Peyer's patch (tissue), 4 donors: ENCODE data around the gene CCDC63. TPM values are rescaled to one million over a fixed set of nuclear protein-coding genes. Genes with fewer than 3 reads are reported as not detected.

Source experiments
- DNase-seq, 3 donors: peaks; one replicate each; pipeline ENCODE4 v3.0.0-alpha.2; 2017 to 2019
- H3K27ac ChIP-seq, 4 donors: fragments of 200-600 bp; sonication (generic); one replicate each; pipeline ENCODE4 v1.5.1; 2016 to 2019
- H3K27me3 ChIP-seq, 2 donors: fragments of 200-600 bp; sonication (generic); one replicate each; pipeline ENCODE4 v1.5.1; 2019
- H3K36me3 ChIP-seq, 3 donors: fragments of 200-600 bp; sonication (generic); one replicate each; pipeline ENCODE4 v1.5.1; 2016 to 2019
- H3K4me1 ChIP-seq, 4 donors: fragments of 200-600 bp; sonication (generic); one replicate each; pipeline ENCODE4 v1.5.1; 2016 to 2019
- H3K4me3 ChIP-seq, 4 donors: fragments of 200-600 bp; sonication (generic); 1 replicate in 3 of 4; 2 replicates in 1 of 4; pipeline ENCODE4 v1.5.1; 2016 to 2019; ENCODE audit warnings: mild to moderate bottlenecking in 1 of 4
- H3K9me3 ChIP-seq, 4 donors: fragments of 200-600 bp; sonication (generic); one replicate each; pipeline ENCODE4 v1.5.1; 2016 to 2019; ENCODE audit warnings: mild to moderate bottlenecking in 1 of 4
- CTCF ChIP-seq, 6 experiments: fragments of 450-650 bp in 4 of 6; fragments of 200-600 bp in 2 of 6; sonication (generic) in 1 of 6; IDR thresholded peaks; one replicate each; pipeline ENCODE4 v1.5.1; 2017 to 2019; ENCODE audit warnings: antibody characterized with exemption in 6 of 6, mild to moderate bottlenecking in 3 of 6, moderate library complexity in 1 of 6
- POLR2A ChIP-seq, 2 donors: fragments of 450-650 bp; IDR thresholded peaks; one replicate each; pipeline ENCODE4 v1.5.1; 2017; ENCODE audit warnings: antibody characterized with exemption in 2 of 2, mild to moderate bottlenecking in 2 of 2, moderate library complexity in 2 of 2
- total RNA-seq, 4 donors: library from RNA; depleted of rRNA; stranded (reverse); fragments of >200 nt; gene quantifications; one replicate each; pipeline ENCODE4 v1.1.0, GENCODE V29; 2016

Gene CCDC63
- total RNA-seq, 4 donors from 2014 or later = not detected

- Histone ChIP-seq H3K9me3 (no peaks in the 10 kb centered on the region), H3K27ac (no peak overlapping the region), H3K4me3 (no peak overlapping the region), H3K27me3 (no peaks in the 10 kb centered on the region), H3K4me1 (no peaks in the 10 kb centered on the region), H3K36me3 (no peaks in the 10 kb centered on the region)
- DNase-seq = no peak
- no peak for TF ChIP-seq POLR2A (IDR thresholded peaks at IDR 0.05)
- no peak for TF ChIP-seq CTCF (IDR thresholded peaks at IDR 0.05)
Measured at GRCh38 chr12:110869026-110869425, 22.2 kb downstream of the CCDC63 start.

- Histone ChIP-seq H3K4me1 (no peaks in the 10 kb centered on the region), H3K36me3 (no peaks in the 10 kb centered on the region), H3K4me3 (no peak overlapping the region), H3K27ac (no peak overlapping the region), H3K27me3 (no peaks in the 10 kb centered on the region), H3K9me3 (no peaks in the 10 kb centered on the region)
- TF ChIP-seq POLR2A (IDR thresholded peaks at IDR 0.05) = no peak
- no peak for TF ChIP-seq CTCF (IDR thresholded peaks at IDR 0.05)
- DNase-seq = no peak
Measured at GRCh38 chr12:110869803-110870202, 23.0 kb downstream of the CCDC63 start.

GRCh38 chr12:110872100-110872499, 25.3 kb downstream of the CCDC63 start:
- H3K9me3 ChIP-seq = no peaks in the 10 kb centered on the region
- no peaks in the 10 kb centered on the region for H3K36me3 ChIP-seq
- no peak for DNase-seq
- no peak overlapping the region for H3K4me3 ChIP-seq
- H3K4me1 ChIP-seq = no peaks in the 10 kb centered on the region
- no peak for TF ChIP-seq CTCF (IDR thresholded peaks at IDR 0.05)
- TF ChIP-seq POLR2A (IDR thresholded peaks at IDR 0.05) = no peak
- H3K27me3 ChIP-seq = no peaks in the 10 kb centered on the region
- H3K27ac ChIP-seq = no peak overlapping the region

- no peaks in the 10 kb centered on the region for H3K27me3 ChIP-seq
- no peaks in the 10 kb centered on the region for H3K4me1 ChIP-seq
- no peaks in the 10 kb centered on the region for H3K9me3 ChIP-seq
- no peaks in the 10 kb centered on the region for H3K36me3 ChIP-seq
- DNase-seq = no peak
- H3K27ac ChIP-seq = no peak overlapping the region
- no peak overlapping the region for H3K4me3 ChIP-seq
- TF ChIP-seq CTCF (IDR thresholded peaks at IDR 0.05) (no peak), POLR2A (IDR thresholded peaks at IDR 0.05) (no peak)
Measured at GRCh38 chr12:110874351-110874750, 27.6 kb downstream of the CCDC63 start.

GRCh38 chr12:110874781-110875180, 28.0 kb downstream of the CCDC63 start:
- TF ChIP-seq CTCF (IDR thresholded peaks at IDR 0.05) = no peak
- TF ChIP-seq POLR2A (IDR thresholded peaks at IDR 0.05) = no peak
- DNase-seq = no peak
- H3K27ac ChIP-seq = no peak overlapping the region

GRCh38 chr12:110880651-110881050, 33.9 kb downstream of the CCDC63 start:
- DNase-seq = no peak
- H3K27ac ChIP-seq = no peak overlapping the region
- H3K27me3 ChIP-seq = no peaks in the 10 kb centered on the region
- H3K36me3 ChIP-seq = no peaks in the 10 kb centered on the region
- no peaks in the 10 kb centered on the region for H3K4me1 ChIP-seq
- TF ChIP-seq CTCF (IDR thresholded peaks at IDR 0.05) (no peak), POLR2A (IDR thresholded peaks at IDR 0.05) (no peak)
- H3K9me3 ChIP-seq = no peaks in the 10 kb centered on the region
- no peak overlapping the region for H3K4me3 ChIP-seq

More at GRCh38 chr12:110874781-110875180, 28.0 kb downstream of the CCDC63 start:
- H3K4me1 ChIP-seq = no peaks in the 10 kb centered on the region
- H3K9me3 ChIP-seq = no peaks in the 10 kb centered on the region
- H3K36me3 ChIP-seq = no peaks in the 10 kb centered on the region
- no peak overlapping the region for H3K4me3 ChIP-seq
- H3K27me3 ChIP-seq = no peaks in the 10 kb centered on the region
